Activated CD4-positive, alpha-beta T cell treated with anti-CD3 and anti-CD28 coated beads, Interleukin-2, amount 10 ng/mL, durations not matched to agents 24 days and 14 days (primary cell): ENCODE measurements around the gene AATF. TPM values are rescaled to one million over a fixed set of nuclear protein-coding genes. Genes with fewer than 3 reads are reported as not detected.
A peak's percentile ranks its signal among the peaks of the same experiment; 100 is the strongest.

ENCODE experiments used
- DNase-seq: peaks from one replicate; pipeline ENCODE4 v3.0.0; 2022
- H3K27ac Mint-ChIP-seq: one replicate; pipeline ENCODE4 v1.8.0; 2022; ENCODE audit warnings: mild to moderate bottlenecking, mixed read lengths
- H3K27me3 Mint-ChIP-seq: one replicate; pipeline ENCODE4 v1.8.0; 2022; ENCODE audit warnings: mixed read lengths
- H3K36me3 Mint-ChIP-seq: one replicate; pipeline ENCODE4 v1.8.0; 2022; ENCODE audit warnings: low read depth, mild to moderate bottlenecking, mixed read lengths
- H3K4me1 Mint-ChIP-seq: one replicate; pipeline ENCODE4 v1.8.0; 2021; ENCODE audit warnings: mixed read lengths
- H3K4me3 Mint-ChIP-seq: one replicate; pipeline ENCODE4 v1.8.0; 2022; ENCODE audit warnings: mild to moderate bottlenecking, moderate library complexity, mixed read lengths
- H3K9me3 Mint-ChIP-seq: one replicate; pipeline ENCODE4 v1.8.0; 2021; ENCODE audit warnings: mixed read lengths
- intact Hi-C: fragments of 100-400 bp; cut with micrococcal nuclease; formaldehyde crosslinking; loops from one replicate; pipeline ENCODE4 v1.15.1; 2023
- total RNA-seq: library from RNA; stranded (reverse); gene quantifications from 2 replicates; pipeline ENCODE4 v1.2.3, GENCODE V29; 2022

The AATF gene
- total RNA-seq, 1 donor from 2014 or later: 116 TPM

- peaks cover 74% of the 10 kb centered on the region for H3K36me3 Mint-ChIP-seq
- intact Hi-C loops: no loop called here
- no peak for DNase-seq
- H3K27me3 Mint-ChIP-seq: no peaks in the 10 kb centered on the region
- H3K4me3 Mint-ChIP-seq: no peak overlapping the region
- H3K9me3 Mint-ChIP-seq: peaks cover 4% of the 10 kb centered on the region
- no peaks in the 10 kb centered on the region for H3K4me1 Mint-ChIP-seq
- H3K27ac Mint-ChIP-seq: no peak overlapping the region
These were observed 44.5 kb downstream of the AATF start for GRCh38 chr17:36993227-36993626.

GRCh38 chr17:36994438-36994837 lies 45.7 kb downstream of the AATF start:
- no peaks in the 10 kb centered on the region for H3K27me3 Mint-ChIP-seq

GRCh38 chr17:36999471-36999870 lies 50.7 kb downstream of the AATF start:
- no peak for DNase-seq
- peaks cover 80% of the 10 kb centered on the region for H3K36me3 Mint-ChIP-seq
- no peak overlapping the region for H3K4me3 Mint-ChIP-seq
- H3K4me1 Mint-ChIP-seq: peaks cover 5% of the 10 kb centered on the region
- H3K9me3 Mint-ChIP-seq: peaks cover 22% of the 10 kb centered on the region
- H3K27ac Mint-ChIP-seq: no peak overlapping the region
- H3K27me3 Mint-ChIP-seq: no peaks in the 10 kb centered on the region
- intact Hi-C loops: no loop called here

More at GRCh38 chr17:36994438-36994837, 45.7 kb downstream of the AATF start:
- intact Hi-C loops: no loop called here
- Mint-ChIP-seq H3K27ac (no peak overlapping the region), H3K36me3 (peaks cover 71% of the 10 kb centered on the region), H3K4me3 (no peak overlapping the region), H3K9me3 (peaks cover 4% of the 10 kb centered on the region), H3K4me1 (peaks cover under 1% of the 10 kb centered on the region)
- DNase-seq: no peak

GRCh38 chr17:37016780-37017179 lies 68.0 kb downstream of the AATF start:
- Mint-ChIP-seq H3K27me3 (no peaks in the 10 kb centered on the region), H3K4me3 (no peak overlapping the region), H3K27ac (no peak overlapping the region), H3K9me3 (no peaks in the 10 kb centered on the region), H3K4me1 (no peaks in the 10 kb centered on the region), H3K36me3 (peaks cover 15% of the 10 kb centered on the region)
- no peak for DNase-seq
- intact Hi-C loops: no loop called here

GRCh38 chr17:37017404-37017803 lies 68.7 kb downstream of the AATF start:
- intact Hi-C loops: no loop called here
- Mint-ChIP-seq H3K4me1 (no peaks in the 10 kb centered on the region), H3K27me3 (no peaks in the 10 kb centered on the region), H3K36me3 (peaks cover 18% of the 10 kb centered on the region), H3K27ac (no peak overlapping the region), H3K4me3 (no peak overlapping the region), H3K9me3 (no peaks in the 10 kb centered on the region)
- no peak for DNase-seq

- DNase-seq: no peak
- intact Hi-C loops: no loop called here
- H3K9me3 Mint-ChIP-seq: no peaks in the 10 kb centered on the region
- H3K27me3 Mint-ChIP-seq: no peaks in the 10 kb centered on the region
- H3K4me1 Mint-ChIP-seq: peaks cover 4% of the 10 kb centered on the region
- no peak overlapping the region for H3K27ac Mint-ChIP-seq
- H3K36me3 Mint-ChIP-seq: peaks cover 26% of the 10 kb centered on the region
- H3K4me3 Mint-ChIP-seq: no peak overlapping the region
These were observed 70.5 kb downstream of the AATF start for GRCh38 chr17:37019117-37019740.

GRCh38 chr17:37019741-37020129 lies 71.0 kb downstream of the AATF start:
- H3K4me1 Mint-ChIP-seq: peaks cover 6% of the 10 kb centered on the region
- H3K36me3 Mint-ChIP-seq: peaks cover 28% of the 10 kb centered on the region
- no peaks in the 10 kb centered on the region for H3K27me3 Mint-ChIP-seq
- intact Hi-C loops: no loop called here
- DNase-seq: no peak
- H3K27ac Mint-ChIP-seq: no peak overlapping the region
- no peaks in the 10 kb centered on the region for H3K9me3 Mint-ChIP-seq
- H3K4me3 Mint-ChIP-seq: no peak overlapping the region

GRCh38 chr17:37024181-37024637 lies 75.5 kb downstream of the AATF start:
- DNase-seq: no peak
- no peaks in the 10 kb centered on the region for H3K27me3 Mint-ChIP-seq
- peaks cover 21% of the 10 kb centered on the region for H3K4me1 Mint-ChIP-seq
- H3K4me3 Mint-ChIP-seq: no peak overlapping the region
- intact Hi-C loops: no loop called here
- H3K36me3 Mint-ChIP-seq: peaks cover 38% of the 10 kb centered on the region
- peak overlapping the region; percentile 54 for H3K27ac Mint-ChIP-seq
- H3K9me3 Mint-ChIP-seq: no peaks in the 10 kb centered on the region

- no peak for DNase-seq
- Mint-ChIP-seq H3K36me3 (peaks cover 35% of the 10 kb centered on the region), H3K4me1 (peaks cover 21% of the 10 kb centered on the region), H3K27me3 (no peaks in the 10 kb centered on the region), H3K9me3 (no peaks in the 10 kb centered on the region), H3K4me3 (no peak overlapping the region), H3K27ac (peak overlapping the region; percentile 60)
- intact Hi-C loops: no loop called here
These were observed 76.5 kb downstream of the AATF start for GRCh38 chr17:37025238-37025637.

GRCh38 chr17:37025847-37026530 lies 77.2 kb downstream of the AATF start:
- peak; percentile 67 for DNase-seq
- H3K27me3 Mint-ChIP-seq: no peaks in the 10 kb centered on the region
- intact Hi-C loops: no loop called here
- H3K4me3 Mint-ChIP-seq: no peak overlapping the region
- H3K36me3 Mint-ChIP-seq: peaks cover 32% of the 10 kb centered on the region
- H3K27ac Mint-ChIP-seq: peak overlapping the region; percentile 11
- H3K9me3 Mint-ChIP-seq: no peaks in the 10 kb centered on the region
- peaks cover 21% of the 10 kb centered on the region for H3K4me1 Mint-ChIP-seq

- Mint-ChIP-seq H3K36me3 (peaks cover 35% of the 10 kb centered on the region), H3K27ac (no peak overlapping the region), H3K4me3 (no peak overlapping the region), H3K9me3 (no peaks in the 10 kb centered on the region), H3K27me3 (no peaks in the 10 kb centered on the region), H3K4me1 (peaks cover 21% of the 10 kb centered on the region)
- intact Hi-C loops: no loop called here
- DNase-seq: no peak
These were observed 77.7 kb downstream of the AATF start for GRCh38 chr17:37026531-37026869.

GRCh38 chr17:37028040-37028439 lies 79.3 kb downstream of the AATF start:
- Mint-ChIP-seq H3K36me3 (peaks cover 35% of the 10 kb centered on the region), H3K9me3 (no peaks in the 10 kb centered on the region), H3K4me1 (peaks cover 21% of the 10 kb centered on the region), H3K27ac (no peak overlapping the region), H3K4me3 (no peak overlapping the region), H3K27me3 (no peaks in the 10 kb centered on the region)
- DNase-seq: no peak
- intact Hi-C loops: no loop called here

- peaks cover 32% of the 10 kb centered on the region for H3K36me3 Mint-ChIP-seq
- H3K4me1 Mint-ChIP-seq: peaks cover 4% of the 10 kb centered on the region
- no peak overlapping the region for H3K27ac Mint-ChIP-seq
These were observed 82.8 kb downstream of the AATF start for GRCh38 chr17:37031493-37032083.

GRCh38 chr17:37037590-37038155 lies 88.9 kb downstream of the AATF start:
- DNase-seq: no peak
- peaks cover 32% of the 10 kb centered on the region for H3K36me3 Mint-ChIP-seq
- H3K9me3 Mint-ChIP-seq: no peaks in the 10 kb centered on the region
- H3K27me3 Mint-ChIP-seq: no peaks in the 10 kb centered on the region
- H3K4me1 Mint-ChIP-seq: peaks cover 3% of the 10 kb centered on the region
- no peak overlapping the region for H3K4me3 Mint-ChIP-seq
- no peak overlapping the region for H3K27ac Mint-ChIP-seq
- intact Hi-C loops: no loop called here

More at GRCh38 chr17:37031493-37032083, 82.8 kb downstream of the AATF start:
- H3K9me3 Mint-ChIP-seq: no peaks in the 10 kb centered on the region
- H3K27me3 Mint-ChIP-seq: no peaks in the 10 kb centered on the region
- intact Hi-C loops: no loop called here
- no peak for DNase-seq
- H3K4me3 Mint-ChIP-seq: no peak overlapping the region
